Mesendoderm (in vitro differentiated cells): ENCODE results near the gene PLAC1.

Experiments used
- DNase-seq: peaks from one replicate; pipeline ENCODE4 v3.0.0; 2013
- H2AK5ac ChIP-seq: 2 replicates; pipeline ENCODE4 v1.6.1; 2013; ENCODE audit warnings: low read length, inconsistent platforms
- H2BK120ac ChIP-seq: 2 replicates; pipeline ENCODE4 v1.6.1; 2013; ENCODE audit warnings: low read depth, mild to moderate bottlenecking, low read length, moderate library complexity, mixed read lengths
- H2BK15ac ChIP-seq: replicated peaks from 2 replicates; pipeline ENCODE4 v1.6.1; 2013; ENCODE audit warnings: low read depth, mild to moderate bottlenecking, moderate library complexity
- H2BK5ac ChIP-seq: 2 replicates; pipeline ENCODE4 v1.6.1; 2013; ENCODE audit warnings: low read length, inconsistent platforms
- H3K18ac ChIP-seq: 2 replicates; pipeline ENCODE4 v1.6.1; 2013; ENCODE audit warnings: mild to moderate bottlenecking, low read length, mixed read lengths
- H3K23ac ChIP-seq: one replicate; pipeline ENCODE4 v1.6.1; 2013; ENCODE audit warnings: low read length
- H3K27ac ChIP-seq: 2 replicates; pipeline ENCODE4 v1.5.1; 2013; ENCODE audit warnings: low read depth, mild to moderate bottlenecking, inconsistent platforms, low read length, moderate library complexity
- H3K27me3 ChIP-seq: 2 replicates; pipeline ENCODE4 v1.6.1; 2013; ENCODE audit warnings: low read length, control low read depth, mild to moderate bottlenecking, inconsistent platforms; ENCODE audit not compliant: insufficient read depth, poor library complexity
- H3K36me3 ChIP-seq: 2 replicates; pipeline ENCODE4 v1.6.1; 2013; ENCODE audit warnings: low read length, inconsistent platforms; ENCODE audit not compliant: control insufficient read depth, insufficient read depth
- H3K4ac ChIP-seq: one replicate; pipeline ENCODE4 v1.6.1; 2013; ENCODE audit warnings: low read depth, mild to moderate bottlenecking, low read length, moderate library complexity
- H3K4me1 ChIP-seq: 2 replicates; pipeline ENCODE4 v1.6.1; 2013; ENCODE audit warnings: low read depth, low read length, inconsistent platforms; ENCODE audit not compliant: control insufficient read depth
- H3K4me2 ChIP-seq: 2 replicates; pipeline ENCODE4 v1.6.1; 2013; ENCODE audit warnings: low read length
- H3K4me3 ChIP-seq: 2 replicates; pipeline ENCODE4 v1.5.1; 2013; ENCODE audit warnings: mild to moderate bottlenecking, low read length
- H3K56ac ChIP-seq: one replicate; pipeline ENCODE4 v1.6.1; 2013; ENCODE audit warnings: low read length
- H3K79me1 ChIP-seq: 2 replicates; pipeline ENCODE4 v1.6.1; 2013; ENCODE audit warnings: low read length, inconsistent platforms
- H3K79me2 ChIP-seq: 2 replicates; pipeline ENCODE4 v1.6.1; 2013; ENCODE audit warnings: mild to moderate bottlenecking, low read length; ENCODE audit not compliant: control insufficient read depth, insufficient read depth
- H3K9ac ChIP-seq: 2 replicates; pipeline ENCODE4 v1.6.1; 2013; ENCODE audit warnings: low read length, inconsistent platforms
- H4K5ac ChIP-seq: one replicate; pipeline ENCODE4 v1.6.1; 2013; ENCODE audit warnings: low read length
- H4K8ac ChIP-seq: one replicate; pipeline ENCODE4 v1.6.1; 2013; ENCODE audit warnings: low read depth, mild to moderate bottlenecking, control low read depth, low read length, moderate library complexity
- WGBS: extraction: QIAGEN DNeasy Blood & Tissue Kit; methylation state at CpG from one replicate; pipeline ENCODE4 v1.1.7; 2013; ENCODE audit warnings: low lambda C conversion rate, missing lambda C conversion rate; ENCODE audit not compliant: insufficient coverage; ENCODE audit errors: extremely low coverage; 5-methylcytosine and 5-hydroxymethylcytosine counted together

The PLAC1 gene

DNA sequence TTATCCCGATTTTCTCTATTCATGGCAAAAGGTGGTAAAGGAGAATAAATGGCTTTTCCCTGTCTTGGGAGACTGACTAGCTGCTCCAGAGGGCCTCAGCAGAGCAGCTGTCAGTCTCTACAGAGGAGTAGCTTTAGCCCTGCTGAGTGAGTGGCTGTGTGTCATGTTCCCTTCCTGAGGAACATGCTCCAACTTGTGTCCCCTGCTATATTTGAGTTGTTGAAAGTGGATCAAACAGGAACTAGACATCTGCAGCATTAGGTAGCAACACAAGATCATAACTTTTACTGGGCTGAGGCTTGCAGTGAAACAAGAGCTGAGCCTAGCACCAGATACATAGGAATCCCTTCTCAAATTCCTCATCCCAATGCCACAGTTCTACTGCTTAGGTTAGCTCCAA lies 26.7 kb upstream of the PLAC1 start:
- WGBS, result no CpG with 5 or more reads among the region's 1 CpG
- H3K27me3 ChIP-seq, result no peaks in the 10 kb centered on the region
- no peaks in the 10 kb centered on the region for H3K79me1 ChIP-seq

DNA sequence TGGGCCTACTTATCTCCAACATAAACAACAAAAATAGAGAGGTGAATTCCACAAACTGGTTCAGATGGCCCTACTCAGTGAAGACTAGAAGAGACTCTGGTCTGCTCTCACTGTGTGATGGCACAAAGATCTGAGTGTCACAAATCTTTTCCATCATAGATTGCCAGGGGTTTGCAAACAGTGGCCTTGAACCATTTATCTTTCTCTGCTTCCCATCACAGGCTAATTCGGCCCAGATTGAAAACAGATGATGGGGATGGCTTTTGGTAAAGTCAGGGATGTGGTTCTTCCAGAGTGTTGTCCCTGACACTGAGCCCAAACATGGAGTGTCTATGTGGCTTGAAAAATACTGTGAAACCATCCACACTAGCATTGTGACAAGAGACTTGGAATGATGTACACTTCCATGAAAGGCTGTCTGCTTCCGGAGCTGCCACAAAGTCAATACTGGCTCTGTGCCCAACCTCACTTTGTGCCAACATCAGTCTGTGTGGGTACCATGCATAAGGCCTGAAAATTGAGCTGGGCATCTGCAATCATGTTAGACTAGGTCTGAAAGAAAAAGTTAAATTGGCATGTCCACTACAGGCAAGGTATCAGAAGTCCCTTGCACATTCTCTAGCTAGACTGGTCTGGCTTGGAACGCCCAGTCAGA lies 25.2 kb upstream of the PLAC1 start:
- no peak overlapping the region for H3K4me2 ChIP-seq
- H3K79me1 ChIP-seq, result no peaks in the 10 kb centered on the region
- H3K27ac ChIP-seq, result no peak overlapping the region
- H3K4me1 ChIP-seq, result no peaks in the 10 kb centered on the region
- no peak overlapping the region for H3K4me3 ChIP-seq
- H3K18ac ChIP-seq, result no peak overlapping the region
- no peaks in the 10 kb centered on the region for H3K27me3 ChIP-seq
- no peak overlapping the region for H3K4ac ChIP-seq
- no CpG with 5 or more reads among the region's 3 CpGs for WGBS
- H2BK5ac ChIP-seq, result no peak overlapping the region
- H3K79me2 ChIP-seq, result no peaks in the 10 kb centered on the region
- no peak overlapping the region for H4K5ac ChIP-seq
- DNase-seq, result no peak
- H3K36me3 ChIP-seq, result no peaks in the 10 kb centered on the region
- no peak overlapping the region for H3K23ac ChIP-seq
- no peak overlapping the region for H3K56ac ChIP-seq
- H4K8ac ChIP-seq, result no peak overlapping the region
- no peak overlapping the region for H2BK120ac ChIP-seq
- H3K9ac ChIP-seq, result no peak overlapping the region
- no peak overlapping the region for H2AK5ac ChIP-seq
- H2BK15ac ChIP-seq, result no peak overlapping the region

More for the DNA sequence above, 26.7 kb upstream of the PLAC1 start:
- no peak for DNase-seq
- Histone ChIP-seq H2BK15ac (no peak overlapping the region), H3K4ac (no peak overlapping the region), H3K36me3 (no peaks in the 10 kb centered on the region), H3K4me2 (no peak overlapping the region), H4K5ac (no peak overlapping the region), H3K9ac (no peak overlapping the region), H3K4me3 (no peak overlapping the region), H2AK5ac (no peak overlapping the region), H3K56ac (no peak overlapping the region), H2BK5ac (no peak overlapping the region), H3K18ac (no peak overlapping the region), H3K27ac (no peak overlapping the region), H3K79me2 (no peaks in the 10 kb centered on the region), H2BK120ac (no peak overlapping the region), H3K4me1 (no peaks in the 10 kb centered on the region), H3K23ac (no peak overlapping the region), H4K8ac (no peak overlapping the region)

DNA sequence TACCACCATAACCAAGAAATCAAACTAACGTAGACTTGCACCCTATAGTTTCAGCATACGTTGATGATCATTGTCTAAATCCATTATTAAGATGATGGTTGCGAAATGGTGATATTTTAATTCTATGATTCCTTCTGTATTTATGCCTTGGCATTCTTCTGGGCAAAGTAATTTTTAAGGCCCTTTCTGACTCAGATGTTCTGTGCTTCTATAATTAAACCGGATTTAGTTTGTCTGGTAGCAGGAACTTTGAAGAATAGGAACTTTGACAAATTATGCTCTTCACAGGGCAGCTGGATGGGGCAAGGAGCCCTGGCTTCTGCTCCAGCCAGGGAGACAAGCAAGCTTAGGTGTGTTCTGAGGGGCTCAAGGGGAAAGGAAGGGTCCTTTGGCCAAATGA lies 23.8 kb upstream of the PLAC1 start:
- Histone ChIP-seq H2BK15ac (no peak overlapping the region), H4K5ac (no peak overlapping the region), H3K18ac (no peak overlapping the region), H2BK120ac (no peak overlapping the region), H3K23ac (no peak overlapping the region), H2AK5ac (no peak overlapping the region), H3K27me3 (no peaks in the 10 kb centered on the region), H3K4me3 (no peak overlapping the region), H3K79me2 (no peaks in the 10 kb centered on the region), H3K56ac (no peak overlapping the region), H3K27ac (no peak overlapping the region), H3K4me1 (no peaks in the 10 kb centered on the region), H3K4me2 (no peak overlapping the region), H3K9ac (no peak overlapping the region), H2BK5ac (no peak overlapping the region), H3K4ac (no peak overlapping the region), H3K36me3 (no peaks in the 10 kb centered on the region), H4K8ac (no peak overlapping the region), H3K79me1 (no peaks in the 10 kb centered on the region)
- WGBS, result no CpG with 5 or more reads among the region's 4 CpGs
- DNase-seq, result no peak

DNA sequence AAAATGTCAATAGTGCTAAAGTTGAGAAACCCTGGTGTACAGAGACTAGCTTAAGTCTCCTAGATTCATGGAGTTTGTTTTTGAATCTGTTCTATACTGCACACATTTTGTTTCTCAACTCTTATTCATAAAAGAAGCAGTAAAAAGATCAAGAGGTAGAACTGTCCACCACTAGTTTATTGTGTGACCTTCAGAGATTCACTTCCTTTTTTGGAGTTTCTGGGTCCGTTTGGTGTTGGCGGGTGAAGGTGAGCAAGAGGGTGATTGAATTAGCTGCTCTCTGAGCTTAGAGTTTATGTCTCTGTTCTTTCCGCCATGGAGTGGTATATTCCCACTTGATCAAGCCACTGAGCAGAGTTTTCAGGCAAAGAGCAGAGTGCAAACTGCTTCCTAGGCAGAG lies 21.4 kb upstream of the PLAC1 start:
- H3K79me1 ChIP-seq, result no peaks in the 10 kb centered on the region
- H2BK15ac ChIP-seq, result no peak overlapping the region
- DNase-seq, result no peak
- H3K56ac ChIP-seq, result no peak overlapping the region
- H3K23ac ChIP-seq, result no peak overlapping the region
- no peak overlapping the region for H3K27ac ChIP-seq
- H2BK5ac ChIP-seq, result no peak overlapping the region
- no CpG with 5 or more reads among the region's 3 CpGs for WGBS
- no peaks in the 10 kb centered on the region for H3K27me3 ChIP-seq
- no peaks in the 10 kb centered on the region for H3K79me2 ChIP-seq
- H4K8ac ChIP-seq, result no peak overlapping the region
- H3K4me1 ChIP-seq, result no peaks in the 10 kb centered on the region
- no peak overlapping the region for H3K18ac ChIP-seq
- H3K36me3 ChIP-seq, result no peaks in the 10 kb centered on the region
- no peak overlapping the region for H4K5ac ChIP-seq
- H3K4ac ChIP-seq, result no peak overlapping the region
- no peak overlapping the region for H3K4me2 ChIP-seq
- H2AK5ac ChIP-seq, result no peak overlapping the region
- H2BK120ac ChIP-seq, result no peak overlapping the region
- no peak overlapping the region for H3K9ac ChIP-seq
- no peak overlapping the region for H3K4me3 ChIP-seq

DNA sequence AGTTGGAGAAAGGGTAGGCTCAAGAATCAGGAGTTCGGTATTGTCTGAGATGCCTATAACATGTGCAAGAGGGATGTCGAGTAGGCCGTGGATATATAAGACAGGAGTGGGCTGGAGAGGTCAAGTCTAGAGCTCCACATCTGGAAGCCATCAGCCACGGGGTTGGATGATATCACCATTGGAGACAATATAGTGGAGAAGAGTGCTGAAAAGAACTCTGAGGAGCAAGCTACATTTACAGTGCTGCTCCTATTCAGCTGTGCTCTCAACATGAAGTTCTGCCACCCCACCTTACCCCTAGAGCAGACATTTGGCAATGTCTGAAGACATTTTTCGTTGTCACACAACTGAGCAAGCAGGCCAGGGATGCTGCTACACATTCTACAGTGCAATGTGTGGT lies 20.9 kb upstream of the PLAC1 start:
- Histone ChIP-seq H3K36me3 (no peaks in the 10 kb centered on the region), H3K18ac (no peak overlapping the region), H2BK15ac (no peak overlapping the region), H3K27me3 (no peaks in the 10 kb centered on the region), H2BK5ac (no peak overlapping the region), H4K8ac (no peak overlapping the region), H3K4me3 (no peak overlapping the region), H3K56ac (no peak overlapping the region), H3K23ac (no peak overlapping the region), H4K5ac (no peak overlapping the region), H3K79me2 (no peaks in the 10 kb centered on the region), H3K4me2 (no peak overlapping the region), H3K27ac (no peak overlapping the region), H2AK5ac (no peak overlapping the region), H3K4ac (no peak overlapping the region), H2BK120ac (no peak overlapping the region), H3K79me1 (no peaks in the 10 kb centered on the region), H3K4me1 (no peaks in the 10 kb centered on the region), H3K9ac (no peak overlapping the region)
- no CpG with 5 or more reads among the region's 5 CpGs for WGBS
- no peak for DNase-seq

DNA sequence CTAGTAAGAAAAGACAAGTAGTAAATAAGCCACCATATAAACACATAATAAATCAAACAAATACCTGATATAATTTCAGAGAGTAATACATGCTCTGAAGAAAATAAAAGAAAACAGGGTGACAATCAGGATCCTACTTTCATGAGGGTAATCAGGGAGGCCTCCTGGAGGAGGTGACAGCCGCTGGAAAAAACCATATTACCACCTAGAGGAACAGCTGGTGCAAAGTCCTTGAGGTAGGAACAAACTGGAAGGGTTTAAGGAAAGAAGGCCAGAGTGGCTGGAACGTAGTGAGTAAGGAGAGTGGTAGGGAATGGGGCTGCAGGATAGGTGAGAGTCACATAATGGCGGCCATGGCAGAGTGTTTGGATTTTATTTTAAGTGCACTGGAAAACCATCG lies 19.1 kb upstream of the PLAC1 start:
- Histone ChIP-seq H3K36me3 (no peaks in the 10 kb centered on the region), H2BK120ac (no peak overlapping the region), H4K5ac (no peak overlapping the region), H3K79me1 (no peaks in the 10 kb centered on the region), H3K4me1 (no peaks in the 10 kb centered on the region), H3K79me2 (no peaks in the 10 kb centered on the region), H3K4me2 (no peak overlapping the region), H3K27me3 (no peaks in the 10 kb centered on the region), H2BK15ac (no peak overlapping the region), H2BK5ac (no peak overlapping the region), H3K23ac (no peak overlapping the region), H3K4me3 (no peak overlapping the region), H4K8ac (no peak overlapping the region), H2AK5ac (no peak overlapping the region), H3K9ac (no peak overlapping the region), H3K56ac (no peak overlapping the region), H3K4ac (no peak overlapping the region), H3K18ac (no peak overlapping the region), H3K27ac (no peak overlapping the region)
- no CpG with 5 or more reads among the region's 4 CpGs for WGBS
- DNase-seq, result no peak
